ENCODE measurements around the gene EGR1.
A peak's percentile ranks its signal among the peaks of the same experiment; 100 is the strongest.
"Not testable (repeated sequence)": the region's sequence is repeated elsewhere in the genome, so short reads cannot be mapped to it uniquely, and the experiment has no call there.

EGR1 gene

GRCh38 chr5:138498376-138498775 lies 33.1 kb downstream of the EGR1 start:
- Histone ChIP-seq H3K36me3 (ENCODE audit: control insufficient read depth, insufficient read depth, low read length) (no peaks in the 10 kb centered on the region), H3K27ac (ENCODE audit: low read depth, low read length) (no peak overlapping the region), H3K4me3 (ENCODE audit: low read depth, low read length) (no peak overlapping the region), H3K9ac (ENCODE audit: low read depth, low read length) (no peak overlapping the region), H3K27me3 (ENCODE audit: control insufficient read depth, insufficient read depth, low read length) (no peaks in the 10 kb centered on the region), H3K9me3 (ENCODE audit: control insufficient read depth, insufficient read depth, low read length) (no peaks in the 10 kb centered on the region), H3K4me1 (ENCODE audit: control insufficient read depth, insufficient read depth, low read length) (peaks cover 6% of the 10 kb centered on the region; the same call in 1 of the 2 replicates)

- no peak overlapping the region for H3K4me3 ChIP-seq (ENCODE audit: low read depth, low read length)
- no peaks in the 10 kb centered on the region for H3K27me3 ChIP-seq (ENCODE audit: control insufficient read depth, insufficient read depth, low read length)
- H3K27ac ChIP-seq (ENCODE audit: low read depth, low read length) = no peak overlapping the region
- no peak overlapping the region for H3K9ac ChIP-seq (ENCODE audit: low read depth, low read length)
- H3K36me3 ChIP-seq (ENCODE audit: control insufficient read depth, insufficient read depth, low read length) = peaks cover 16% of the 10 kb centered on the region
- no peaks in the 10 kb centered on the region for H3K9me3 ChIP-seq (ENCODE audit: control insufficient read depth, insufficient read depth, low read length)
- no peaks in the 10 kb centered on the region for H3K4me1 ChIP-seq (ENCODE audit: control insufficient read depth, insufficient read depth, low read length)
These were observed 36.8 kb downstream of the EGR1 start for GRCh38 chr5:138502121-138502520.

- no peak overlapping the region for H3K4me3 ChIP-seq (ENCODE audit: low read depth, low read length)
- no peaks in the 10 kb centered on the region for H3K9me3 ChIP-seq (ENCODE audit: control insufficient read depth, insufficient read depth, low read length)
- H3K27me3 ChIP-seq (ENCODE audit: control insufficient read depth, insufficient read depth, low read length) = no peaks in the 10 kb centered on the region
- no peaks in the 10 kb centered on the region for H3K4me1 ChIP-seq (ENCODE audit: control insufficient read depth, insufficient read depth, low read length)
- no peak overlapping the region for H3K9ac ChIP-seq (ENCODE audit: low read depth, low read length)
- H3K27ac ChIP-seq (ENCODE audit: low read depth, low read length) = no peak overlapping the region
- H3K36me3 ChIP-seq (ENCODE audit: control insufficient read depth, insufficient read depth, low read length) = peaks cover 20% of the 10 kb centered on the region
These were observed 37.2 kb downstream of the EGR1 start for GRCh38 chr5:138502521-138502920.

GRCh38 chr5:138503487-138504270 lies 38.4 kb downstream of the EGR1 start:
- Histone ChIP-seq H3K9ac (ENCODE audit: low read depth, low read length) (no peak overlapping the region), H3K36me3 (ENCODE audit: control insufficient read depth, insufficient read depth, low read length) (peaks cover 32% of the 10 kb centered on the region), H3K9me3 (ENCODE audit: control insufficient read depth, insufficient read depth, low read length) (no peaks in the 10 kb centered on the region), H3K4me1 (ENCODE audit: control insufficient read depth, insufficient read depth, low read length) (no peaks in the 10 kb centered on the region), H3K27ac (ENCODE audit: low read depth, low read length) (peak overlapping the region; percentile 55), H3K27me3 (ENCODE audit: control insufficient read depth, insufficient read depth, low read length) (no peaks in the 10 kb centered on the region), H3K4me3 (ENCODE audit: low read depth, low read length) (no peak overlapping the region)

- Histone ChIP-seq H3K27ac (ENCODE audit: low read depth, low read length) (peak overlapping the region; percentile 11), H3K9ac (ENCODE audit: low read depth, low read length) (no peak overlapping the region), H3K27me3 (ENCODE audit: control insufficient read depth, insufficient read depth, low read length) (no peaks in the 10 kb centered on the region), H3K4me1 (ENCODE audit: control insufficient read depth, insufficient read depth, low read length) (no peaks in the 10 kb centered on the region), H3K4me3 (ENCODE audit: low read depth, low read length) (no peak overlapping the region), H3K36me3 (ENCODE audit: control insufficient read depth, insufficient read depth, low read length) (peaks cover 42% of the 10 kb centered on the region), H3K9me3 (ENCODE audit: control insufficient read depth, insufficient read depth, low read length) (no peaks in the 10 kb centered on the region)
These were observed 39.5 kb downstream of the EGR1 start for GRCh38 chr5:138504799-138505198.

GRCh38 chr5:138506370-138507306 lies 41.4 kb downstream of the EGR1 start:
- Histone ChIP-seq H3K4me1 (ENCODE audit: control insufficient read depth, insufficient read depth, low read length) (no peaks in the 10 kb centered on the region), H3K4me3 (ENCODE audit: low read depth, low read length) (no peak overlapping the region), H3K27ac (ENCODE audit: low read depth, low read length) (no peak overlapping the region), H3K36me3 (ENCODE audit: control insufficient read depth, insufficient read depth, low read length) (peaks cover 61% of the 10 kb centered on the region), H3K27me3 (ENCODE audit: control insufficient read depth, insufficient read depth, low read length) (no peaks in the 10 kb centered on the region), H3K9me3 (ENCODE audit: control insufficient read depth, insufficient read depth, low read length) (no peaks in the 10 kb centered on the region), H3K9ac (ENCODE audit: low read depth, low read length) (no peak overlapping the region)

GRCh38 chr5:138507485-138507884 lies 42.2 kb downstream of the EGR1 start:
- not testable (repeated sequence) for H3K9me3 ChIP-seq (ENCODE audit: control insufficient read depth, insufficient read depth, low read length); H3K4me3 ChIP-seq (ENCODE audit: low read depth, low read length); H3K27ac ChIP-seq (ENCODE audit: low read depth, low read length); H3K4me1 ChIP-seq (ENCODE audit: control insufficient read depth, insufficient read depth, low read length); H3K9ac ChIP-seq (ENCODE audit: low read depth, low read length); H3K27me3 ChIP-seq (ENCODE audit: control insufficient read depth, insufficient read depth, low read length)
- peaks cover 68% of the 10 kb centered on the region for H3K36me3 ChIP-seq (ENCODE audit: control insufficient read depth, insufficient read depth, low read length)

GRCh38 chr5:138508958-138509357 lies 43.7 kb downstream of the EGR1 start:
- Histone ChIP-seq H3K27me3 (ENCODE audit: control insufficient read depth, insufficient read depth, low read length) (no peaks in the 10 kb centered on the region), H3K4me3 (ENCODE audit: low read depth, low read length) (no peak overlapping the region), H3K4me1 (ENCODE audit: control insufficient read depth, insufficient read depth, low read length) (no peaks in the 10 kb centered on the region), H3K9ac (ENCODE audit: low read depth, low read length) (no peak overlapping the region), H3K27ac (ENCODE audit: low read depth, low read length) (no peak overlapping the region), H3K36me3 (ENCODE audit: control insufficient read depth, insufficient read depth, low read length) (peaks cover 83% of the 10 kb centered on the region), H3K9me3 (ENCODE audit: control insufficient read depth, insufficient read depth, low read length) (no peaks in the 10 kb centered on the region)

GRCh38 chr5:138514021-138514420 lies 48.7 kb downstream of the EGR1 start:
- no peak overlapping the region for H3K4me3 ChIP-seq (ENCODE audit: low read depth, low read length)
- H3K4me1 ChIP-seq (ENCODE audit: control insufficient read depth, insufficient read depth, low read length) = no peaks in the 10 kb centered on the region
- no peaks in the 10 kb centered on the region for H3K27me3 ChIP-seq (ENCODE audit: control insufficient read depth, insufficient read depth, low read length)
- no peak overlapping the region for H3K27ac ChIP-seq (ENCODE audit: low read depth, low read length)
- peaks cover 97% of the 10 kb centered on the region for H3K36me3 ChIP-seq (ENCODE audit: control insufficient read depth, insufficient read depth, low read length)
- H3K9me3 ChIP-seq (ENCODE audit: control insufficient read depth, insufficient read depth, low read length) = no peaks in the 10 kb centered on the region
- no peak overlapping the region for H3K9ac ChIP-seq (ENCODE audit: low read depth, low read length)

- Histone ChIP-seq H3K4me3 (ENCODE audit: low read depth, low read length) (no peak overlapping the region), H3K27ac (ENCODE audit: low read depth, low read length) (no peak overlapping the region), H3K27me3 (ENCODE audit: control insufficient read depth, insufficient read depth, low read length) (no peaks in the 10 kb centered on the region), H3K9me3 (ENCODE audit: control insufficient read depth, insufficient read depth, low read length) (no peaks in the 10 kb centered on the region), H3K36me3 (ENCODE audit: control insufficient read depth, insufficient read depth, low read length) (peaks cover 85% of the 10 kb centered on the region), H3K4me1 (ENCODE audit: control insufficient read depth, insufficient read depth, low read length) (no peaks in the 10 kb centered on the region), H3K9ac (ENCODE audit: low read depth, low read length) (no peak overlapping the region)
These were observed 50.4 kb downstream of the EGR1 start for GRCh38 chr5:138515556-138516245.
